Breast epithelium (tissue), 3 donors: ENCODE measurements around the gene PCGF6.
"Not testable (repeated sequence)": the region's sequence is repeated elsewhere in the genome, so short reads cannot be mapped to it uniquely, and the experiment has no call there.

Experiments used
- POLR2A ChIP-seq: fragments of 450-650 bp; IDR thresholded peaks from one replicate; pipeline ENCODE4 v1.6.1; 2016; ENCODE audit warnings: antibody characterized with exemption, mild to moderate bottlenecking, moderate library complexity
- POLR2AphosphoS5 ChIP-seq, 3 donors: sonication (generic); formaldehyde crosslinking; IDR thresholded peaks; one replicate each; pipeline ENCODE4 v1.6.1; 2017; ENCODE audit warnings: antibody characterized with exemption in 3 of 3
- TF ChIP-seq, protein P1 (sequence below), 3 donors: fragments of 450-650 bp; IDR thresholded peaks; one replicate each; pipeline ENCODE4 v1.5.1; 2016 to 2017; ENCODE audit warnings: antibody characterized with exemption in 3 of 3, mild to moderate bottlenecking in 3 of 3, moderate library complexity in 3 of 3

DNA sequence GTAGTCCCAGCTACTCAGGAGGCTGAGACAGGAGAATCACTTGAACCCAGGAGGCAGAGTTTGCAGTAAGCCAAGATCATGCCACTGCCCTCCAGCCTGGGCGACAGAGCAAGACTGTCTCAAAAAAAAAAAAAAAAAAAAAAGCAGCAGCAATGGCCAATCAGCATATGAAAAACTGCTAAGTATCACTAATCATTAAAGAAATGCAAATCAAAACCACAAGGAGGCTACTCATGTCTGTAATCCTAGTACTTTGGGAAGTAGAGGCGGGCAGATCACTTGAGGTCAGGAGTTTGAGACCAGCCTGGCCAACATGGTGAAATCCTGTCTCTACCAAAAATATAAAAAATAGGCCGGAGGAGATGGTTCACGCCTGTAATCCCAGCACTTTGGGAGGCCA, 3.6 kb upstream of the PCGF6 start:
- TF ChIP-seq POLR2AphosphoS5 (IDR thresholded peaks at IDR 0.05); POLR2A: not testable (repeated sequence)
- TF ChIP-seq, protein P1, sequence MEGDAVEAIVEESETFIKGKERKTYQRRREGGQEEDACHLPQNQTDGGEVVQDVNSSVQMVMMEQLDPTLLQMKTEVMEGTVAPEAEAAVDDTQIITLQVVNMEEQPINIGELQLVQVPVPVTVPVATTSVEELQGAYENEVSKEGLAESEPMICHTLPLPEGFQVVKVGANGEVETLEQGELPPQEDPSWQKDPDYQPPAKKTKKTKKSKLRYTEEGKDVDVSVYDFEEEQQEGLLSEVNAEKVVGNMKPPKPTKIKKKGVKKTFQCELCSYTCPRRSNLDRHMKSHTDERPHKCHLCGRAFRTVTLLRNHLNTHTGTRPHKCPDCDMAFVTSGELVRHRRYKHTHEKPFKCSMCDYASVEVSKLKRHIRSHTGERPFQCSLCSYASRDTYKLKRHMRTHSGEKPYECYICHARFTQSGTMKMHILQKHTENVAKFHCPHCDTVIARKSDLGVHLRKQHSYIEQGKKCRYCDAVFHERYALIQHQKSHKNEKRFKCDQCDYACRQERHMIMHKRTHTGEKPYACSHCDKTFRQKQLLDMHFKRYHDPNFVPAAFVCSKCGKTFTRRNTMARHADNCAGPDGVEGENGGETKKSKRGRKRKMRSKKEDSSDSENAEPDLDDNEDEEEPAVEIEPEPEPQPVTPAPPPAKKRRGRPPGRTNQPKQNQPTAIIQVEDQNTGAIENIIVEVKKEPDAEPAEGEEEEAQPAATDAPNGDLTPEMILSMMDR (IDR thresholded peaks at IDR 0.05), result not testable (repeated sequence)
